Frontal cortex (tissue), 4 donors: ENCODE measurements around the gene DYRK1A. TPM values are rescaled to one million over a fixed set of nuclear protein-coding genes. Genes with fewer than 3 reads are reported as not detected.
A peak's percentile ranks its signal among the peaks of the same experiment; 100 is the strongest.

Experiments
- DNase-seq, 2 donors: peaks; one replicate each; pipeline ENCODE4 v3.0.0; 2012; ENCODE audit warnings: low spot score in 2 of 2
- FAIRE-seq: peaks from 2 replicates; lab custom pipeline; 2012; peaks lifted over from hg19 to GRCh38; lab: Jason Lieb, UNC
- total RNA-seq: library from RNA; depleted of rRNA; stranded (reverse); fragments of >200 nt; gene quantifications from one replicate; pipeline ENCODE4 v1.2.3, GENCODE V29; 2014
- donor health status: control.
- donor health status: control.
- donor health status: control.

The DYRK1A gene
- total RNA-seq, 1 donor from 2014 or later = 172 TPM

DNA sequence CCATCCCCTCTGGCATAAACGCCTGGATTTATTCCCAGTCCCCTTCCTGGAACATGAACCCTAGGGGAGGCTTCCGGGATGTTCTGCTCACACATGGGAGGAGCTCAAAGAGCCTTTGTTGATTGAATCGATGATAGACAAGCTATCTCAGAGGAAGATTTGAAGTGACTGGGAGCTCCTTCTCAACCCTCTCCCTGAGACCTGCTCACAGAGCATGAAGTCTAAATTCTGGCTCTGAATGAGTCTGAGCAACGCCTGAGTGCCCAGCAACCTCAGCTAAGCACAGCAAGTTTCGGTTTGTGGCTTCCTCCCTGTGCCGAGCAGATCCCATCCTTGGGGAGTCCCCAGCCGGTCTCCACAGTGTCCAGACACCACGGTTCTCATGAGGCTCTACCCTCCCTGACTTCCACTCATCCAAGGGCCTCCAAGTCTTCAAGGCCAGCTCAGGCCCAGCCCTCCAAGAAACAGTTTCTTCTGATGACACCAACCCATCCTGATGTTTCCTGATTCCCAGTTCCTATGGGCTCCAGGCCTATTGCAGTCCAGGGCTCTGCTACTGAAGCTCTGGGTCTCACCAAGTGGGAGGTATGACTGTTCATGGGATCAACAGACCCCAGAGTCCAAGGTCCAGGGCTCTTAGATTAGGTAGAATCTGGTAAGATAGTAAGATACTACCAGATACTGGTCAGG is 190.8 kb downstream of the DYRK1A start:
- DNase-seq = no peak
- no peak for FAIRE-seq

DNA sequence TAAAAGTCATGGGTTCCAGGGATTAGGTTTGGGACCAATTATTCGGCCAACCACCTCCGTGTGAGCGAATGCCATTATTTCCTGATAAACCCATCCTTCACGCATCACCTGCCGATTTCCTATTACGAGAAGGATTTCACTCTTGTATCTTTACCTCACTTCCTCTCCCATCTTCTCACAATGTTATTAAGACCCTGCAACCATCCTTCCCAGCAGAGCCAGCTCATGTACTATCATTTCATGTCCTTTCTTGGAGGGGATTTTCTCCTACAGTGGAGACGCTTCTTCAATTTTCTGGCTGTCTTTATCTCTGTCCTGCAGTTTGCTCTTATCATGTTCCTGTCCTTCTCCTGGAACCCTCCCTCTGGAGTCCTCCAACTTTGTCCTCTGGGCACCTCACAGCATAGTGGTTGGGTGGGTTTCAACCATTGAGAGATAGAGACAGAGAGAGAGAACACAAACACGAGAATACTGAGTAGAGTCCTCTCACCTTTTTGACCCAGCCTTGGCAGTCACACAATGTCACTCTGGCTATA is 192.2 kb downstream of the DYRK1A start:
- FAIRE-seq (no peak), DNase-seq (no peak)

DNA sequence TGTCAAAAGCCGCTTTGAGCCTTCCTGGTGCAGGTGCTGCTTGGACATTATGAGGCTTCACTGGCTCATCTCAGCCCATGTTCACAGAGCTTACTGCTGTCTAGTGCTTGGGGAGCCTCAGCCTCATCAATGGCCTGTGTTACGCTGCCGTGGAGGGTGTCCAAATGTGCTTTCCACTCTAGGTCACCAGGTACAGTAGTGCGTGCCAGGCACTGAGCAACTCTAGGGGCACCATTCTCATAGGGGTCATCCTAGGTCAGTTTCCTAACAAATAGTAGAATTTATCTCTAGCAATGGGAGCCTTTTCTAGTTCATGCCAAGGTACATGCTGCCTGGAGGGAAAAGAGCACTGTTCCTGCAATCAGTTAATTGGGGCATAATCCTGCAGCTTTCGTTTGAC is 193.8 kb downstream of the DYRK1A start:
- no peak for DNase-seq
- FAIRE-seq = no peak

DNA sequence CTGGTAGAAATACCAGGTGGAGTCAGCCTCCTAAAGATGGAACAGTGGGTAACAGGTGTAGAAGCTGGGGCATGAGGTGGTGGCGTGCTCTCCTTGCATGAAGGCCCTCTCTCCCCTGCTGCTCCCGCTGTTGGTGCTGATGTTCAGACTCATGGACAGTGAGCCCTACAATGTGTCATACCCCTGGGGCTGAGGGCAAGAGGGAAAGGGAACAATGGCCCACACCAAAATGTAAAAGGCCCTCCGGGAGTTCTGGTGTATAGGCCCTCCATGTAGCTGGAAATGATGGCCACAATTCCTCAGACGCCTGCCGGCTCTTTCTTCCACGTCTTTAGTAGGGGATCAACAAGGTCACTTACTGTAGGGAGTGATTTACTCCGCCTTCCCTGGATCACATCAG is 194.9 kb downstream of the DYRK1A start:
- FAIRE-seq (no peak), DNase-seq (no peak)

DNA sequence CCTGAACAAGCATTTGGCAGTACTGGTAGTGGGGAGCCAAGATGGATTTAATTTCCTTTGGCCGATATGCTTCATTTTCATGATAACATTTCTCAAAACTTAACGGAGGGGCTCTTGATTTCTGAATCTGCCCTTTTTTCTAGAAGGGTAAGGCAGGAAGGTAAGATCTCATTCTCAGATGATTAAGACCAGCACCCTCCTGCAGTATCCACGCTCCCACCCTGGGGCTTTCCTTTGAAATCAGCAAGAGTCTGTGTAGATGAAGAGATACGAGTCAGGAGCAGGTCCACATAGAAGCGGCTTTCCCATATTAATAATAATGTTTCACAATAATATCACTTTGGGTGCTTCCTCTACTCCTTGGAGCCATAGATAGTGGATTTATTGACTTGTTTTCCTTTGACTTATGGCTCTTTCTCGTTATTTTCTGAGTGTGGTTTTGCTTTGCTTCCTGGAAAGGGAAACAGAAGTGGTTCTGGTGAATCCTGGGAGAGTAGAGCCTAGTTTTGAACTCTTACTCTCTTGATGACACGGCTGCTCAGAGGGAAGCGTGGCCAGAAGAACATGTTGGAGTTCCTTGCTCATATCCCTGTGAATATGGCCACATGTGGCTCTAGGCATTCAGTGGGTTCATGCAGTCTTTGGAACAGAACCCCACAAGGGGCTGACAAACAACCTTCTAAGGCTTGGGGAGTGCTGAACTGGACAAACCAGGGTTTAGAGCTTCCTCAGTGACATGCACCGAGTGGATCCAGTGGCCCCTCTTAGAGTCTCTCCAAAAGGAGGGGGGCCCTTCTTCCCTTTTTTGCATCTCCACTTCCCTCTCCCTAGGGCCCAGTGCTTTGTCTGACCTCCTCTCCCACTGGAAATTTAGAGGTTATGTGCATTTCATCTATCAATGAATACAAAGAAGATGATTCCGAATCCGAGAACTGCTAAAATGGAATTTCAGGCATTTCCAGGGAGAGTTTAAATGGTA is 195.7 kb downstream of the DYRK1A start:
- DNase-seq (no peak), FAIRE-seq (no peak)

DNA sequence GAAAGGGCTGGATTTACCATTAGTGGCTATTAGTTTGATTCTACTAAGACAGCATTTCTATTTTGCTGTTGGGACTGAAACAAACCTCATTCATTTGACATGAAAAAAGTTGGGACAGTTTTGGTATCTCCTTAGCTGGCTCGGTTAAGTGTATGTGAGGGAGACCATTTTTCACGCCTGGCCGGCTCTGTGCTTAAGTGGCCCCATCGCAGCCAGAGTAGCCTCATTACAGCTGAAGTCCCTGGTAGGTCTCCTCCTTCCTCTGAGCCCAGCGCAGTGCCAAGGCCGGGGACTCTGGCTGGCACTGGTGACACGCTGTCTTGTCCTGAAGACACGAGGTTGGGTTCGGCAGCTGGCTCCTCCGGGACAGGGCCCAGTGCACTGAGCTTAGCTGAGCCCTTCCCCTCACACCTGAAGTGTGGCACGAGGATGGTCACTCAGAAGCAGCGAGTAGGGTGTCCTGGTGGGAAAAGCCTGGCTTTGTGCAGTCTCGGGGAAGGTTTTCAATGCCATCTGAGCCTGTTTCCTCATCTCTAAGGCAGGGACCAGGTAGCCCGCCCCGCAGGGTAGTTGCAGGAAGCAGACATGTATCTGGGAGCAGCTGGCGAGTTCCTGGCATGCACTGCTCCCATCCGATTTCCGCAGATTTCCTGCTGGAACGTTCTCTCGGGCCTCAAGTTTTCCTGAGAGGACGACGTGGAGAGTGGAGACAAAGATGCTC is 196.5 kb downstream of the DYRK1A start:
- FAIRE-seq (no peak), DNase-seq (no peak)

DNA sequence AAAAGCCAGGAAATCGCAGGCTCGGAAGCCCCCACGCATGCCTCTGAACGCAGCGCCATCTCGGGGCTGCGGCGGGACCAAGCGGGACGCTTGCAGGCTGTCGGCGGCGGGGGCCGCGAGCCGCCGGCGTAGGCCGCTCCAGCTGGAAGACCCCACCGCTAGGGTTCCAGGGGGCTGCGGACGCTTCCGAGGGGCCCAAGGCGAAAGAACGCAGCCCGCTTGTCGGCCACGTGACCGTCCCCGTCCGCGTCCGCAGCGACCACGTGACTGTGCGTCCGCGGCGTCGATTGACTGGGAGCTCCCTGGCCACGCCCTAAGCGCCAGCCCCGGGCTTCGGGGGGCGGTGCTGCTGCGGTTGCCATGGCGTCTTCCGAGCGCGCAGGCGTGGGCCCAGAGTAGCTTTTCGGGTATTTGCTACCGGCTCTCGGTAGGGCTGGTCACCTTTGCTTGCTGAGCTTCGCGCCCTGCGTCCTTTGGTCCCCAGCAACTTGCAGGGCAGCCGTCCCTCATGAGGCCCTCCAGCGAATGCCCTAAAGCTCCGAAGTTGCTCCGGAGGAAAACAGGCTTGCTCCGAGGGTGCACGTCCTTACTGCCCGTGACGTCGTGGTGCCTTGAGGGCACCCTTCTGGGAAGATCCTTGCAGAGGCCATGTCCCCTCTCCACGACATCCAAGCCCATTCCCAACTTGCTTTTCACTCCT is 197.2 kb downstream of the DYRK1A start:
- DNase-seq (peak; percentile 91 to 92), FAIRE-seq (no peak)

DNA sequence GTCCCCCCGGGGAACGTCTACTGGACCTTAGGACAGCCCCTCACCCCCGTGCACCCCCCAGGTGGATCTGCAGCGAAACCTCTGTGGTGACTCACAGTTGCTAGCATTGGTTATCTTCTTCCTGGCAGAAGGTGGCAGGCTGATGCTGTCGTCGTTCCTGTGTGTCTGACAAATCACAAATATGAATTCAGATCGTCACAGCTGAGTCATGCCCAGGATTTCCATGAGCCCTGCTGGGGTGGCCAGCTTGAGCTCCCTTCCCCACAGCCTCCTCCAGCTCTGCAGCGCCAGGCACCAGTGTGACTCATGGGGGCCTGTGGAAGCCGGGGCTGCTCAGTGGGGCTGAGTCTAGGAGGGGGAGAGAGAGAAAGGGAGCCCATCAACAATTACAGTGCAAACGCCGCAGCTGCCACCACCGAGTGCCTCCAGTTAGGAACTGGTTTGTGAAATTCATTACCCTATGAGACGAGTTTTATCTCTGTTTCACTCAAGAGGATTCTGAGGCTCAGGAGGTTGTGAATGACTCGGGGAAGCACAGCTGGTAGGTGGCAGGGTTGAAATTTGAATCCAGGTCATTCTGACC is 197.9 kb downstream of the DYRK1A start:
- FAIRE-seq (no peak), DNase-seq (peak; percentile 35 to 67)

DNA sequence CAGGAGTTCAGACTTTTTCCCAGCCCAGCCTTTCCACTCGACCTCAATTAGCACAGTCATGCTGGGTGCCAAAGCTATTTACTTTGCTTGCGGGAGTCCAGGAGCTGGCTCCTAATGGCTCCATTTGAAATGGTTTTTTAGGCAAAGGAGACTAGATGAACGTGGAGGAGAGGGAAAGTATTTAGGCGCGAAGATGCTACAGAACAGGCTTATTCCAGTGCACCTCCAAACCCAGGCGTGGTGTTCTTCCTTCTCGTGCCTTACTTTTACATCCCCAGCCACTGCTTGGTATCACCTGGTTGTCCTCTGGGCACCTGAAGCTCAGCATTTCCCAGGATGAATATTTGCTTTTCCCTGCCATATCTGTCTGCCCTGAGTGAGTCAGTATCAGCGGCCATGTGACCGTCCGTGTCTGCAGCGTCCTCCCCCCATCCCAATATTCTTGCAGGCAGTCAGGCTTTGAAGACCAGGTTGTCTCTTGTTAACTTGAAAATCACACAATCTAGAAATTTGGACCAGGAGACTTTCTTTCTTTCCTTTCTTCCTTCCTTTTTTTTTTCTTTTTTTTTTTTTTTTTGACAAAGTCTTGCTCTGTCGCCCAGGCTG is 198.5 kb downstream of the DYRK1A start:
- no peak for FAIRE-seq

DNA sequence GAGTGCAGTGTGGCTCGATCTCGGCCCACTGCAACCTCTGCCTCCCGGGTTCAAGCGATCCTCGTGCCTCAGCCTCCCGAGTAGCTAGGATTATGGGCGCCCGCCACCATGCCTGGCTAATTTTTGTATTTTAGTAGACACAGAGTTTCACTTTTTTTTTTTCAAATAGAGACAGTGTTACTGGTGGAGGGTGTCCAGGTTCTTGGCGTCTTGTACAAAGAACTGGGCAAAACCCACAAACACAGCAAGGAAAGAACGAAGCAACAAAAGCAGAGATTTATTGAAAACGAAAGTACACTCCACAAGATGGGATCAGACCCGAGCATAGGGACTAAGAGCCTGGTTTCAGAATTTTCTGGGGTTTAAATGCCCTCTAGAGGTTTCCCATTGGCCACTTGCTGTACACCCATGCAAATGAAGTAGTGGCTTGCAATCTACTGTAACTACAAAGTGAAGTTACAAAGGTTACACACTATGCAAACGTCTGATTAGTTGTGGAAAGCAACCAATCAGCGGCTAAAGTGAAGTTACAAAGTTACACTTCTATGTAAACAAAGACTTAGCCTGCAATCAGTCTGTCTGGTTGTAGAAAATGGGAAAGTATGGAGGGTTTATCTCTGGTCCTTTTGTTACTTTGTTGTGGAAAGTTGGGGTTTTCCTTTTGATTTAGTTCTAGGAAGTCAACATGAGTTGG is 199.1 kb downstream of the DYRK1A start:
- no peak for FAIRE-seq
- DNase-seq = no peak

More for the DNA sequence above, 198.5 kb downstream of the DYRK1A start:
- DNase-seq = no peak

DNA sequence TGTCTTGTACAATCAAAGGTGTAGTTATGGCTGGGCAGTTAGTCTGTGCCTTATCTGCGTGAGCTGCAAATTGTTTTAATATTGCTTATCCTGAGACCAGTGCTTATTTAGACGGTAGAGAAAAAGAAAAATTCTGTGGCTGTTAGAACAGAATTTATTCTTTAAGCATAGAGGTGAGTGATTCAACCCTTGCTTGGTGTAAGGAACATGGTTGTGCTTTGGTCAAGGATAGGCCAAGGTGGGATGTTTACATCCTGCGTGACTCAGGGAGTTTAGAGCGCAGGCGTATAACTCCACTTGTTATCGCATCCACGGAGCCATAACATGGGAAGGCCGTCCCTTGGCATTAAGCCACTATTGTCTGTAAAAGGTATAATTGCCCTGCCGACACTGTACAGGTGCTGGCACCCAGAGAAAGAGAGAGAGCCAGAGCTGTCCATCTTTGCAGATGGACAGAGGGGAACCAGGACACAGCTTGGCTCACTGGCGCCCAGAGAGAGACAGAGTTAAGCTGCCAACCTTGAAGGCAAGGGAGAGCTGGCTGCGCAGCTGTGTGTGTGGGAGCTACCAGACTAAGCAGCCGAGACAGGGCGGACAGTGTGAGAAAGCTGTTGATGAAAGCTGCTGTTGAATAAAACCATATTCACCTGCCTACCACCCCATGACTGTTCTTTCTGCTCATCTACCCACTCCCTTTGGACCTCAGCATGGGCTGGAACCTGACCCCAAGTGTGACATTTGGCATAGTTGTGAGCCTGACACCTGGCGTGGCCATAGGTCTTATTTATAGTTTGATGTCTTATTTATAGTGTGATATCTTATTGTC is 200.4 kb downstream of the DYRK1A start:
- no peak for DNase-seq
- no peak for FAIRE-seq

DNA sequence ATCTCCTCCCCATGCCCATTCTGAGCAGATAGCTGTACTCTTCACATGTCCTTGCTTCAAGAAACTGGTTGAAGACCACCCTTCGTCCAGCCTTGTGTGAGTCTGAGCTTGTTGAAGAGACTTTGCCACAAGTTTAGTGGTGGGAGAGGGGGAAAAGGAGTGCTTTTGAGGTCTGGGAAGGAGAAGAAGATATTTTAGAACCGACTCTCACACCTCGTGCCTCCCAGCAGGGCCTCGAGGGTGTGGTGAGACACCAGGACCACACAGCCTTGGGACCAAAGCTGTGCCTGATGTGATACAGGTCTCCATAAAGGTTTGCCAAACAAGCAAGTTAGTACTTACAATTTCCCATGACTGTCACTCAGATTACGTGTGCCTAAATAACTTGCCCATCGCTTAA is 201.8 kb downstream of the DYRK1A start:
- FAIRE-seq (no peak), DNase-seq (no peak)

DNA sequence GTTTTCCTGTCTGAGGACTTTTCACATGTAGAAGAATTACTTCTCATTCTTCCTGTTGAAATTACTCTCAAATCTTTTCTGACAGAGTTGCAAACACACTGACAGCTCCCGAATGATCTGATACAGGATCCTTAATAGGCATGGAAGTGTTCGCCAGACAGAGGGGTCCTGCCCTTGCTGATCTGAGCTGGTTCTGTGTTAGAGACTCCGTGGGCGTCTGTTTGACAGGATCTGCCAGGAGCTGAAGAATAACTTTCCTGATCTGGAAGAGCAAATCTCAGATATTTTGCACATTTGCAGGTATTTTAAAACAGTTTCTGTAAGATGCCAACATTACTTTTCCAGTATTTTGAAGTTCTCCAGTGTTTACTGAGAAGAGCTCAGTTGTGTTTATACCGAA is 202.3 kb downstream of the DYRK1A start:
- DNase-seq = no peak
- FAIRE-seq = no peak

DNA sequence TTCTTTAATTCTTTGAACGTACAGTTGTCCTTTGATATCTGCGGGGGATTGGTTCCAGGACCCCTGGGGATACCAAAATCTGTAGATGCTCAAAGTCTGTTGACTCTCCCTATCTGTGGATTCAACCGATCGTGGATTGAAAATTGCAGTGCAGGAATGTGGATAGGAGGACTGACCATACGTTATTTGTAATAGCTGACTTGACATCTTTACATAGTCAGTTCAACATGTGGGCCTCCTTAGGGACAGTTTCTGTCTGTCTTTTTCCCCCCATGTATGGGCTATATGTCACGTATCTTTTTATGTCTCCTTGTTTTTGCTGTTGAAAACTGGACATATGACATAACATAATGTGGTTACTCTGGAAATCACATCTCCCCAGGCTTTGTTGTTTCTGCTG is 204.9 kb downstream of the DYRK1A start:
- FAIRE-seq (no peak), DNase-seq (no peak)

DNA sequence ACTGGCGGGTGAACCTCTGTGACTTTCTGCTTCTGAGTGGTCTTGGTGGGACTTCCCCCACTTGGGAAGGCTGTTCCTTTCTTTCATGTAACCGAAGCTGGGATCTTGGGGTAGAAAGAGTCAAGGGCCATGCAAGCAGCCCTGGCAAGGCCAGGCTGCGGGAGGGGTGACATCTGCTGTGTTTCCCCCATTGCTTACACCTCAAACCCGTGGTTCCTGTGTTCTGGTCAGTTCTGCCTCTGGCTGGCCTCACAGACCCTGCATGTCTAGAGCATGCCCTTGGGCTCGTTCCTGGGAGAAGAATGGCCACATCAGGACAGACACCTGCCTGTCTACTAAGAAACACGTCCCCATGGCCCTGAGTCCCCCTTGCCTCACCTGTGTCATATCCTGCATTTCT is 207.7 kb downstream of the DYRK1A start:
- no peak for DNase-seq
- no peak for FAIRE-seq

DNA sequence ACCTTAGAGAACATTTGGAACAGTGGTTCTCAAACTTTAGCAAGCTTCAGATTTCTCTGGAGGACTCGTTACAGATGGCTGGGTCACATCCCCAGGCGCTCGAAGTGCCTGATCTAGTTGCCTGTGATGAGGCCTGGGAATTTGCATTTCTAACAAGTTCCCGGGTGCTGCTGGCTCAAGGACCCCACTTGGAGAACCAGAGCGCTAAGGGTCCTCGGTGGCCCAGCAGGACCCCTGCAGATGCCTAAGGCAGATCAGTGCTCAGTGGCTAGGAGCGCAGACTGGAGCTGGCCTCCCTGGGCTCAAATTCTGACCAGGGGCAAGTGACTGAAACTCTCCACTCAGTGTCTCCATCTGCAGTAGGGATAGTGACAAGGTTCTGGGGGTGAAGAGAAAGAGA is 208.2 kb downstream of the DYRK1A start:
- no peak for DNase-seq
- FAIRE-seq = no peak

DNA sequence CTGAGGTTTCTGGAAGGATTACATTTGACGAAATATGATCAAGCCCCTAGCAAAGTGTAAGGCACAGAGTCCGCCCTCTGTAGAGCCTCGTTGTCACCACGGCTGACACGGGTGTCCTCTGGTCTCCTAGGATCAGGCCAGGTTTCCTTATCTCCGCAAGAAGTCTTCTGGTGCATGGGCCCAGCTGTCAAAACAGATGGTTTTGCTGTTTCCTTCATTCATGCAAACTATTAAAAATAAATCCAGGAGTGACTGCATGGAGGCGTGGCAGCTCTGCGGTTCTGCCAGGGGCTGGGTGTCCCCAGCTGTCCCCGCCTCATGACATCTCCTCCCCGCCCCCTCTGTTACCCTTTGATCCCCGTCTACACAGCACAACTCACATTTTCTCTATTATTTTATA is 209.0 kb downstream of the DYRK1A start:
- FAIRE-seq (no peak), DNase-seq (no peak)
